Fibroblast of lung (primary cell): ENCODE data around the gene LAMA5. TPM values are rescaled to one million over a fixed set of nuclear protein-coding genes. Genes with fewer than 3 reads are reported as not detected.

Source experiments
- DNase-seq, 2 donors: peaks; one replicate each; pipeline versions ENCODE4 v3.0.0 to v3.0.0-alpha.2; 2010; ENCODE audit warnings: low read depth in 2 of 2
- H2AFZ ChIP-seq: 2 replicates; pipeline ENCODE4 v1.5.1; 2012; ENCODE audit warnings: low read length, control low read depth, inconsistent platforms
- H3K27ac ChIP-seq: 2 replicates; pipeline ENCODE4 v1.5.1; 2011; ENCODE audit warnings: low read length, control low read depth; ENCODE audit not compliant: insufficient read depth
- H3K27me3 ChIP-seq: 2 replicates; pipeline ENCODE4 v1.5.1; 2011; ENCODE audit warnings: mild to moderate bottlenecking, low read length; ENCODE audit not compliant: control insufficient read depth, insufficient read depth
- H3K36me3 ChIP-seq: 2 replicates; pipeline ENCODE4 v1.5.1; 2011; ENCODE audit warnings: low read length; ENCODE audit not compliant: control insufficient read depth, insufficient read depth
- H3K4me1 ChIP-seq: 2 replicates; pipeline ENCODE4 v1.5.1; 2011; ENCODE audit warnings: low read length; ENCODE audit not compliant: control insufficient read depth, insufficient read depth; ENCODE audit errors: extremely low read depth
- H3K4me2 ChIP-seq: 2 replicates; pipeline ENCODE4 v1.5.1; 2011; ENCODE audit warnings: low read length, control low read depth; ENCODE audit not compliant: insufficient read depth; ENCODE audit errors: extremely low read depth
- H3K4me3 ChIP-seq, 4 experiments: fragments of 200-600 bp in 1 of 4; sonication (generic) in 1 of 4; replicated peaks in 1 of 4; 2 replicates each; pipeline ENCODE4 v1.5.1; 2011 to 2016; ENCODE audit warnings: low read length in 4 of 4, low read depth in 3 of 4, mild to moderate bottlenecking in 3 of 4, control low read depth in 2 of 4, inconsistent platforms in 1 of 4, mixed read lengths in 1 of 4; ENCODE audit not compliant: insufficient read depth in 1 of 4; ENCODE audit errors: control extremely low read depth in 1 of 4
- H3K79me2 ChIP-seq: 2 replicates; pipeline ENCODE4 v1.5.1; 2012; ENCODE audit warnings: mild to moderate bottlenecking, low read length, inconsistent platforms; ENCODE audit not compliant: control insufficient read depth, insufficient read depth
- H3K9ac ChIP-seq: 2 replicates; pipeline ENCODE4 v1.5.1; 2011; ENCODE audit warnings: mild to moderate bottlenecking, low read length, control low read depth; ENCODE audit not compliant: insufficient read depth
- H3K9me3 ChIP-seq: 2 replicates; pipeline ENCODE4 v1.5.1; 2012; ENCODE audit warnings: low read depth, low read length; ENCODE audit not compliant: control insufficient read depth, insufficient read depth
- H4K20me1 ChIP-seq: 2 replicates; pipeline ENCODE4 v1.5.1; 2011; ENCODE audit warnings: low read length; ENCODE audit not compliant: control insufficient read depth, insufficient read depth; ENCODE audit errors: extremely low read depth
- EZH2 ChIP-seq: IDR thresholded peaks from 2 replicates; pipeline ENCODE4 v1.5.1; 2012; ENCODE audit warnings: low read length, control low read depth, mild to moderate bottlenecking; ENCODE audit errors: missing control alignments
- polyA plus RNA-seq, 2 donors: library from polyadenylated mRNA; depleted of rRNA in 1 of 2; stranded (reverse) in 1 of 2; unstranded in 1 of 2; fragments of >200 nt; gene quantifications; 2 replicates each; pipeline ENCODE4 v1.2.1, GENCODE V29; 2011 to 2012; ENCODE audit warnings: missing spikeins in 1 of 2
- total RNA-seq: library from RNA; depleted of rRNA; stranded (reverse); fragments of >200 nt; gene quantifications from 2 replicates; pipeline ENCODE4 v1.2.1, GENCODE V29; 2014
- TF ChIP-seq, protein P1 (sequence below), 2 donors: IDR thresholded peaks in 1 of 2; conservative IDR thresholded peaks in 1 of 2; 1 replicate in 1 of 2; 2 replicates in 1 of 2; pipeline ENCODE4 v1.5.1; 2011 to 2012; ENCODE audit warnings: low read length in 2 of 2, control low read depth in 1 of 2, inconsistent platforms in 1 of 2, low read depth in 1 of 2, mild to moderate bottlenecking in 1 of 2

The LAMA5 gene
- total and polyA plus RNA-seq, 2 donors (not counting 1 experiment from before 2014, with no cell fraction given): 1.5 to 81.6 TPM

DNA sequence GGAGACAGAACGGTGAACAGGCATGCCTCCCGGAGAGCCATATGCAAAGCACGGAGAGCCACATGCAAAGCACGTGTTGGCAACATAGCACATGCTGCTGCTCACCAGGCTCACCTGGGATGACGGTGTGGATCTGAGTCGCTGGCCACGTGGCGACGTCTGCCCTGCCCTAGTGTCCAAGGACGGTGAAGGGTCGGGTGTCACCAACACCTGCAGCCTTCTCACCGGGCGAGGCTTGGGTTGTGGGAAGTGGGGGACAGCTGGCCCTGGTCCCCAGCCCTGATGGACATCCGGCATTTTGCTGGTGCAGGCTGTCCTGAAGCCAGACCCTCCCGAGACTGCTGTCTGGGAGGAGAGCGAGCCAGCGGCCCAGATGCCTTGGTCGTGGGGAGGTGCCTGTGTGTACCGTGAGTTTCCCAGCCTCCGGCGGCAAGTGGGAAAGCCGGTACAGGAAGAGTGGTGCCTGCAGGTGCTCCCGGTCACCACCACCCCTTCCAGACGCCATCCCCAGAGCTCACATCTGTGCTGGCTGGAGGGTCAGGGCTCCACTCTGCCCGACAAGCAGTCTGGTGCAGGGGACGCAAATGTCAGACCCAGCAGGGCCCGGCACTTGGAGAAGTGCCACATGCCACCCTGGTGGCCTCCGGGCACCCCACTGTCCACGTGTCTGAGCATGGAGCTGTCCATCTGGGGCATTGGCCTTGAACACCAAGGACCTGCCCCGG is 70.2 kb downstream of the LAMA5 start:
- Histone ChIP-seq H3K79me2 (no peaks in the 10 kb centered on the region), H2AFZ (no peak overlapping the region), H3K4me3 (no peak overlapping the region), H3K4me2 (no peak overlapping the region), H3K9me3 (no peaks in the 10 kb centered on the region), H3K27ac (no peak overlapping the region), H3K4me1 (no peaks in the 10 kb centered on the region), H3K27me3 (no peaks in the 10 kb centered on the region), H3K36me3 (peaks cover 1% of the 10 kb centered on the region), H3K9ac (no peak overlapping the region), H4K20me1 (no peaks in the 10 kb centered on the region)
- no peak for DNase-seq
- TF ChIP-seq, protein P1, sequence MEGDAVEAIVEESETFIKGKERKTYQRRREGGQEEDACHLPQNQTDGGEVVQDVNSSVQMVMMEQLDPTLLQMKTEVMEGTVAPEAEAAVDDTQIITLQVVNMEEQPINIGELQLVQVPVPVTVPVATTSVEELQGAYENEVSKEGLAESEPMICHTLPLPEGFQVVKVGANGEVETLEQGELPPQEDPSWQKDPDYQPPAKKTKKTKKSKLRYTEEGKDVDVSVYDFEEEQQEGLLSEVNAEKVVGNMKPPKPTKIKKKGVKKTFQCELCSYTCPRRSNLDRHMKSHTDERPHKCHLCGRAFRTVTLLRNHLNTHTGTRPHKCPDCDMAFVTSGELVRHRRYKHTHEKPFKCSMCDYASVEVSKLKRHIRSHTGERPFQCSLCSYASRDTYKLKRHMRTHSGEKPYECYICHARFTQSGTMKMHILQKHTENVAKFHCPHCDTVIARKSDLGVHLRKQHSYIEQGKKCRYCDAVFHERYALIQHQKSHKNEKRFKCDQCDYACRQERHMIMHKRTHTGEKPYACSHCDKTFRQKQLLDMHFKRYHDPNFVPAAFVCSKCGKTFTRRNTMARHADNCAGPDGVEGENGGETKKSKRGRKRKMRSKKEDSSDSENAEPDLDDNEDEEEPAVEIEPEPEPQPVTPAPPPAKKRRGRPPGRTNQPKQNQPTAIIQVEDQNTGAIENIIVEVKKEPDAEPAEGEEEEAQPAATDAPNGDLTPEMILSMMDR (conservative IDR thresholded peaks at IDR 0.05 in 1 of 2, IDR thresholded peaks at IDR 0.05 in 1 of 2; ENCODE audit: low read depth in 1 of 2, low read length in 2 of 2): no peak
- TF ChIP-seq EZH2: no peak

GRCh38 chr20:62294516-62294915 is 72.6 kb downstream of the LAMA5 start:
- peaks cover 5% of the 10 kb centered on the region for H3K36me3 ChIP-seq
- no peaks in the 10 kb centered on the region for H3K4me1 ChIP-seq
- no peak overlapping the region for H3K9ac ChIP-seq
- H3K4me3 ChIP-seq: no peak overlapping the region
- H3K27ac ChIP-seq: no peak overlapping the region
- H3K9me3 ChIP-seq: no peaks in the 10 kb centered on the region
- no peaks in the 10 kb centered on the region for H3K79me2 ChIP-seq
- H3K27me3 ChIP-seq: no peaks in the 10 kb centered on the region
- TF ChIP-seq EZH2: no peak
- TF ChIP-seq, protein P1 (conservative IDR thresholded peaks at IDR 0.05 in 1 of 2, IDR thresholded peaks at IDR 0.05 in 1 of 2; ENCODE audit: low read depth in 1 of 2, low read length in 2 of 2): no peak
- H3K4me2 ChIP-seq: no peak overlapping the region
- no peak for DNase-seq
- no peak overlapping the region for H2AFZ ChIP-seq
- no peaks in the 10 kb centered on the region for H4K20me1 ChIP-seq

DNA sequence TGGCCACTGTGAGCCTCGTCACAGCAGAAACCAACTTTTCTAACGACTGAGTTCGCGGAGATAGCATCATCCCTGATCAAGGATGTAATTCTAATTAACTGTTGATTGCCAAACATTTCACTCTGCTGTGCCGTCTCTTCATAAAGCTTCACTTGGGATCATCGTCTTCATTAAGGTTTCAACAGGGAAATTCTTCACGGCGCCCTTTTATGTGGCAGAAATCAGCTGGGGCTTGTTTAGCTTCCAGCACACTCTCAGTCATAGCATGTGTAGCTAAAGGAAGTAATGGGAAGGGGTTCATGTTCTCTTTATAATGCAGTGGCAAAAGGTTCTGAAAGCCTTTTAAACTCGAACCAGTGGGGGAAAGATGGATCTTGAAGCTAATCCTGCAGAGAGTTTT is 73.2 kb downstream of the LAMA5 start:
- H3K4me1 ChIP-seq: no peaks in the 10 kb centered on the region
- no peak overlapping the region for H3K4me2 ChIP-seq
- H3K27ac ChIP-seq: no peak overlapping the region
- H3K79me2 ChIP-seq: no peaks in the 10 kb centered on the region
- H3K9me3 ChIP-seq: no peaks in the 10 kb centered on the region
- no peaks in the 10 kb centered on the region for H4K20me1 ChIP-seq
- H2AFZ ChIP-seq: no peak overlapping the region
- no peak overlapping the region for H3K4me3 ChIP-seq
- peaks cover 5% of the 10 kb centered on the region for H3K36me3 ChIP-seq
- DNase-seq: no peak
- TF ChIP-seq, protein P1 (conservative IDR thresholded peaks at IDR 0.05 in 1 of 2, IDR thresholded peaks at IDR 0.05 in 1 of 2; ENCODE audit: low read depth in 1 of 2, low read length in 2 of 2): no peak
- no peak for TF ChIP-seq EZH2
- H3K27me3 ChIP-seq: no peaks in the 10 kb centered on the region
- no peak overlapping the region for H3K9ac ChIP-seq
